Measurements from ENCODE around the gene STAMBPL1.

DNA sequence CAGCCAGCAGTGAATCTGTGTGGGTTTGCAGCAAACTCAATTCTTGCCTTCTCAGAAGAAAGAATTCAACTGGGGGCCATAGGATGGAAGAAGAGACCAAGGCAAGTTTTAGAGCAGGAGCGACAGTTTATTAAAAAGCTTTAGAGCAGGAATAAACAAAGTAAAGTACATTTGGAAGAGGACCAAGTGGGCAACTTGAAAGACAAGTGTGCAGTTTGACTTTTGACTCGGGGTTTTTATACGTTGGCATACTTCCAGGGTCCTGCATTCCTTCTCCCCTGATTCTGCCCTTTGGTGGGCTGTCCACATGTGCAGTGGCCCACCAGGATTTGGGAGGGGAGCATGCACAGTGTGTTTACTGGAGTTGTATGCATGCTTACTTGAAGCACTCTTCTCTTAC, 25.4 kb upstream of the STAMBPL1 start:
- TF ChIP-seq, protein P1, sequence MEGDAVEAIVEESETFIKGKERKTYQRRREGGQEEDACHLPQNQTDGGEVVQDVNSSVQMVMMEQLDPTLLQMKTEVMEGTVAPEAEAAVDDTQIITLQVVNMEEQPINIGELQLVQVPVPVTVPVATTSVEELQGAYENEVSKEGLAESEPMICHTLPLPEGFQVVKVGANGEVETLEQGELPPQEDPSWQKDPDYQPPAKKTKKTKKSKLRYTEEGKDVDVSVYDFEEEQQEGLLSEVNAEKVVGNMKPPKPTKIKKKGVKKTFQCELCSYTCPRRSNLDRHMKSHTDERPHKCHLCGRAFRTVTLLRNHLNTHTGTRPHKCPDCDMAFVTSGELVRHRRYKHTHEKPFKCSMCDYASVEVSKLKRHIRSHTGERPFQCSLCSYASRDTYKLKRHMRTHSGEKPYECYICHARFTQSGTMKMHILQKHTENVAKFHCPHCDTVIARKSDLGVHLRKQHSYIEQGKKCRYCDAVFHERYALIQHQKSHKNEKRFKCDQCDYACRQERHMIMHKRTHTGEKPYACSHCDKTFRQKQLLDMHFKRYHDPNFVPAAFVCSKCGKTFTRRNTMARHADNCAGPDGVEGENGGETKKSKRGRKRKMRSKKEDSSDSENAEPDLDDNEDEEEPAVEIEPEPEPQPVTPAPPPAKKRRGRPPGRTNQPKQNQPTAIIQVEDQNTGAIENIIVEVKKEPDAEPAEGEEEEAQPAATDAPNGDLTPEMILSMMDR (IDR thresholded peaks at IDR 0.05): no peak
- no peak for TF ChIP-seq POLR2A (IDR thresholded peaks at IDR 0.05)

Measured in heart left ventricle (tissue), 13 donors.